PFSK-1 (cell line): Measurements from ENCODE around the gene HAND1.

Experiments used
- POLR2AphosphoS5 ChIP-seq: IDR thresholded peaks from 2 replicates; pipeline ENCODE4 v1.6.1; 2012; ENCODE audit warnings: low read depth, mild to moderate bottlenecking, control low read depth, low read length, moderate library complexity
- TF ChIP-seq, protein P1 (sequence below), 2 experiments: IDR thresholded peaks; 2 replicates each; pipeline versions ENCODE4 v1.6.1 to v1.8.0; 2011 to 2012; ENCODE audit warnings: low read depth in 2 of 2, low read length in 2 of 2, control low read depth in 1 of 2, inconsistent platforms in 1 of 2, mild to moderate bottlenecking in 1 of 2, moderate library complexity in 1 of 2; ENCODE audit not compliant: insufficient read depth in 1 of 2

GRCh38 chr5:154517810-154518437, 39.9 kb upstream of the HAND1 start:
- TF ChIP-seq POLR2AphosphoS5: no peak
- TF ChIP-seq, protein P1, sequence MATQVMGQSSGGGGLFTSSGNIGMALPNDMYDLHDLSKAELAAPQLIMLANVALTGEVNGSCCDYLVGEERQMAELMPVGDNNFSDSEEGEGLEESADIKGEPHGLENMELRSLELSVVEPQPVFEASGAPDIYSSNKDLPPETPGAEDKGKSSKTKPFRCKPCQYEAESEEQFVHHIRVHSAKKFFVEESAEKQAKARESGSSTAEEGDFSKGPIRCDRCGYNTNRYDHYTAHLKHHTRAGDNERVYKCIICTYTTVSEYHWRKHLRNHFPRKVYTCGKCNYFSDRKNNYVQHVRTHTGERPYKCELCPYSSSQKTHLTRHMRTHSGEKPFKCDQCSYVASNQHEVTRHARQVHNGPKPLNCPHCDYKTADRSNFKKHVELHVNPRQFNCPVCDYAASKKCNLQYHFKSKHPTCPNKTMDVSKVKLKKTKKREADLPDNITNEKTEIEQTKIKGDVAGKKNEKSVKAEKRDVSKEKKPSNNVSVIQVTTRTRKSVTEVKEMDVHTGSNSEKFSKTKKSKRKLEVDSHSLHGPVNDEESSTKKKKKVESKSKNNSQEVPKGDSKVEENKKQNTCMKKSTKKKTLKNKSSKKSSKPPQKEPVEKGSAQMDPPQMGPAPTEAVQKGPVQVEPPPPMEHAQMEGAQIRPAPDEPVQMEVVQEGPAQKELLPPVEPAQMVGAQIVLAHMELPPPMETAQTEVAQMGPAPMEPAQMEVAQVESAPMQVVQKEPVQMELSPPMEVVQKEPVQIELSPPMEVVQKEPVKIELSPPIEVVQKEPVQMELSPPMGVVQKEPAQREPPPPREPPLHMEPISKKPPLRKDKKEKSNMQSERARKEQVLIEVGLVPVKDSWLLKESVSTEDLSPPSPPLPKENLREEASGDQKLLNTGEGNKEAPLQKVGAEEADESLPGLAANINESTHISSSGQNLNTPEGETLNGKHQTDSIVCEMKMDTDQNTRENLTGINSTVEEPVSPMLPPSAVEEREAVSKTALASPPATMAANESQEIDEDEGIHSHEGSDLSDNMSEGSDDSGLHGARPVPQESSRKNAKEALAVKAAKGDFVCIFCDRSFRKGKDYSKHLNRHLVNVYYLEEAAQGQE (IDR thresholded peaks at IDR 0.05; ENCODE audit: insufficient read depth in 1 of 2, low read depth in 2 of 2, low read length in 2 of 2): no peak
